ENCODE results near the gene C1orf210. TPM values are rescaled to one million over a fixed set of nuclear protein-coding genes. Genes with fewer than 3 reads are reported as not detected.
A peak's percentile ranks its signal among the peaks of the same experiment; 100 is the strongest.

C1orf210 gene
- total and polyA plus RNA-seq, 2 of the 4 experiments (the other 2 are of a cell fraction): not detected

DNA sequence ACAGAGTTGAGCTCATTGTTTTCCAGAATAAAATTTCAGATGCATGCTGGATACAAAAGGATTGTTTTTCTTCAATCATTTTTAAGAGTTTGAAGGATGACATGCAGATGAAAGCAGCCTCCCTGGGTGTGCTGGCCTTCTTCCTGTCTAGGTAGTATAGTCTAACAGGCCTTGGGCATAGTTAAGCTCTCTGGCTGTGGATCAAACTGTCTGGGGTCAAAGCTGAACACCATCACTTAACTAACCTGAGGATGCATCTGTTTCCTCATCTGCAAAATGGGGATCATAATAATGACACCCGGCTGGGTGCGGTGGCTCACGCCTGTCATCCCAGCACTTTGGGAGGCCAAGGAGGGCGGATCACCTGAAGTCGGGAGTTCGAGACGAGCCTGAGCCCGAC is 9.4 kb upstream of the C1orf210 start:
- Histone ChIP-seq H4K5ac (ENCODE audit: low read depth, low read length) (peak overlapping the region; percentile 40; the same call in 1 of the 2 replicates), H4K91ac (ENCODE audit: insufficient read depth, low read depth, low read length) (no peak overlapping the region), H3K23ac (ENCODE audit: low read depth, low read length) (no peak overlapping the region), H2AFZ (replicated peaks; ENCODE audit: low read length, poor library complexity) (no peak overlapping the region), H3K18ac (ENCODE audit: low read depth, low read length) (peak overlapping the region; percentile 4; the same call in 1 of the 2 replicates), H2BK15ac (ENCODE audit: low read depth, low read length) (no peak overlapping the region), H2BK20ac (ENCODE audit: low read depth, low read length) (no peak overlapping the region), H4K8ac (ENCODE audit: low read depth in 2 of 2, low read length in 2 of 2) (no peak overlapping the region), H3K4ac (ENCODE audit: low read depth, low read length) (no peak overlapping the region), H2BK120ac (ENCODE audit: low read depth, low read length) (no peak overlapping the region; the same call in 1 of the 2 replicates), H3K27ac (ENCODE audit: insufficient read depth, low read length) (no peak overlapping the region; the same call in 1 of the 2 replicates), H3K56ac (ENCODE audit: extremely low read depth, insufficient read depth, low read length) (no peak overlapping the region), H3K36me3 (ENCODE audit: control insufficient read depth, insufficient read depth, low read length) (no peaks in the 10 kb centered on the region), H4K20me1 (ENCODE audit: insufficient read depth, low read length) (no peaks in the 10 kb centered on the region), H3K27me3 (ENCODE audit: control insufficient read depth, insufficient read depth, low read length) (peaks cover 2% of the 10 kb centered on the region; the same call in 1 of the 2 replicates), H3K9me3 (ENCODE audit: control insufficient read depth, insufficient read depth, low read length) (no peaks in the 10 kb centered on the region), H2AK9ac (replicated peaks; ENCODE audit: low read depth, low read length, poor library complexity) (no peak overlapping the region), H2BK5ac (ENCODE audit: low read depth, low read length, poor library complexity, severe bottlenecking) (no peak overlapping the region), H3K4me3 (ENCODE audit: insufficient read depth, low read depth, low read length) (no peak overlapping the region), H2AK5ac (ENCODE audit: low read depth, low read length) (no peak overlapping the region), H3K4me1 (ENCODE audit: control insufficient read depth, insufficient read depth, low read length) (peaks cover 10% of the 10 kb centered on the region), H3K79me1 (ENCODE audit: low read depth in 1 of 2, low read length in 2 of 2) (no peaks in the 10 kb centered on the region), H3K4me2 (ENCODE audit: low read depth, low read length) (no peak overlapping the region), H3K14ac (replicated peaks; ENCODE audit: low read depth, low read length) (no peak overlapping the region), H3K9me1 (ENCODE audit: insufficient read depth, low read length) (peaks cover 3% of the 10 kb centered on the region; the same call in 1 of the 2 replicates), H3K9ac (ENCODE audit: low read depth, low read length) (no peak overlapping the region)
- no peak for ATAC-seq (ENCODE audit: low read depth)
- in situ Hi-C loops (cut with MboI; ENCODE audit: low sequenced_read_pairs) (no loop called here), intact Hi-C loops (cut with micrococcal nuclease) (no loop called here), dilution Hi-C loops (cut with HindIII; ENCODE audit: low sequenced_read_pairs, unreplicated experiment) (no loop called here)
- ChIA-PET CTCF (interaction anchor here (0.7 to 1.4 kb wide), 2 partner anchors 15 to 64 kb away, joined by 3 read pairs; partner anchors contain the start of gene CDC20), POLR2A (ENCODE audit: unreplicated experiment) (no interaction called here)
- TF ChIP-seq CEBPB (IDR thresholded peaks at IDR 0.05; ENCODE audit: low read depth, low read length) (no peak), NFE2L2 (IDR thresholded peaks at IDR 0.05; ENCODE audit: low read depth, low read length) (no peak), BHLHE40 (IDR thresholded peaks at IDR 0.05; ENCODE audit: low read depth, low read length) (no peak), USF2 (IDR thresholded peaks at IDR 0.05; ENCODE audit: low read depth, low read length) (no peak), RFX5 (IDR thresholded peaks at IDR 0.05; ENCODE audit: low read depth, low read length) (no peak), ELK1 (IDR thresholded peaks at IDR 0.05; ENCODE audit: borderline replicate concordance, low read depth, low read length) (no peak), RAD21 (IDR thresholded peaks at IDR 0.05; ENCODE audit: low read length) (no peak), CTCF (conservative IDR thresholded peaks at IDR 0.05; ENCODE audit: low read depth, low read length) (no peak), RCOR1 (IDR thresholded peaks at IDR 0.05; ENCODE audit: insufficient replicate concordance, low read length) (no peak), MAZ (IDR thresholded peaks at IDR 0.05; ENCODE audit: borderline replicate concordance, low read depth, low read length) (no peak), SMC3 (IDR thresholded peaks at IDR 0.05; ENCODE audit: low read depth, low read length) (no peak), POLR2A (IDR thresholded peaks at IDR 0.05; ENCODE audit: low read depth, low read length) (no peak), FOS (IDR thresholded peaks at IDR 0.05; ENCODE audit: low read depth, low read length) (no peak), MXI1 (IDR thresholded peaks at IDR 0.05; ENCODE audit: borderline replicate concordance, low read depth, low read length) (no peak), MAFK (IDR thresholded peaks at IDR 0.05; ENCODE audit: low read depth, low read length) (no peak), CHD1 (IDR thresholded peaks at IDR 0.05; ENCODE audit: low read depth, low read length) (no peak)
- BruUV-seq (replicated peaks): no TSS peak
- no peak for DNase-seq
- no CpG with 5 or more reads among the region's 8 CpGs for WGBS, 2 experiments (ENCODE audit: extremely low coverage in 2 of 2, insufficient read length in 1 of 2)
